Fibroblast of skin of left quadriceps (primary cell): ENCODE measurements around the gene TNFRSF18.

Source experiments
- DNase-seq, 2 experiments: peaks; one replicate each; pipeline ENCODE4 v3.0.0-alpha.2; 2013; ENCODE audit warnings: low read depth in 2 of 2

TNFRSF18 gene

DNA sequence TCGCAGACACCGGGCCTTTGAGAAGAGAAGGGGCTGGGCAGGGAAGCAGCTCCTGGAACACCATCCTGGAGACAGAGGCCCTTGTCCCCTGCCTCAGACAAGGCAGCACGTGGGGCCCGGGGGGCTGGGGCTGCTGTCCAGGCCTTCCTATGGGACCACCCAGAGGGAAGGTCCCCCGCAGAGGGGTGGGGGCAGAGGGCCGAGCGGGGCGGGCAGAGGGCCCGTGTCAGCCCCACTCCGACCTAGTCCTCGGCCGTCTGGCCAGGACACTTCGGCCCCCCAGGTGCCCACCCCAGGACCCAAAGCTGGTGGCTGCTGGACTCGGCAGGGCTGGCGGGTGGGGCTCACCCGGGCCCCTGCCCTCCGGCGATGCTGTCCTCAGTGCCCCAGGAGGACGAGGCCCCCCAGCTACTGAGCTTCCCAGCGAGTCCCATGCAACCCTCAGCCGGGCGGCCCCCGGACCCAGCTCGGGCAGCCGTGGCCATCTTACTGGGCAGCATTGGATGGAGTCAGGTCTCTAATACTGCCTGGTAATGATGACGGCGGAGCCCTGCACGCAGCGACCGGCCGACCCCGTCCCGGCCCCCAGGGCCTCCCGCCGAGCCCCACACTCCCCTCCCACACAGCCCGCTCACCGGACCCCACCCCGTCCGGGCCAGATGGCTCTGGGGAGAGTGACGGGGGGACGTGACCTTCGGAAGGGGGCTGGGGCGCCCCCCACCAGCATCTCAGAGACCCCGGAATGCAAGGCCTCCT lies 39.6 kb downstream of the TNFRSF18 start:
- DNase-seq: no peak

DNA sequence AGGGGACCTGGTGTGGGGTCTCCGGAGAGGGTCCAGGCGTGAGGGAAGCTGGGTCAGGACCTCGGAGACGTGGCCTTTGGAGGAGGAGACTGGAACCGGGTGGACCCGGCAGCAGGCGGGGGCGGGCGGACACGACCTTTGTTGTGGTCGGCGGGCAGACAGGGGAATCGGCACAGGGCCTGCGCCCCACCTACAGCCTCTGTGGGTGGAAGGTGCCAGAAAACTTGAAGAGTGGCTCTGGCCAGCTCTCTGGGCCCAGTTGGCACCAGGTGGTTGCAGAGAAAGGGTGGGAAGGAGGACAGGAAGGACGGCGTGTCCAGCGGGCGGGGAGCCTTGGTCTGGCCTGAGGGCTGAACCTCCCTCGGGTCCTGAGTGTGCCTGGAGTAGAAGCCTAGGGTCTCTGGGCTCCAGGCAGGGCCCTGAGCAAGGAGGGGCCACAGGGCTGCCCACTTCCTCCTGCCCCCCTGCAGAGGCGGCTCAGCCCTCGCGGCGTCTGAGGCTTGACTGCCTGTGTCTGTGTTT lies 40.4 kb downstream of the TNFRSF18 start:
- no peak for DNase-seq

DNA sequence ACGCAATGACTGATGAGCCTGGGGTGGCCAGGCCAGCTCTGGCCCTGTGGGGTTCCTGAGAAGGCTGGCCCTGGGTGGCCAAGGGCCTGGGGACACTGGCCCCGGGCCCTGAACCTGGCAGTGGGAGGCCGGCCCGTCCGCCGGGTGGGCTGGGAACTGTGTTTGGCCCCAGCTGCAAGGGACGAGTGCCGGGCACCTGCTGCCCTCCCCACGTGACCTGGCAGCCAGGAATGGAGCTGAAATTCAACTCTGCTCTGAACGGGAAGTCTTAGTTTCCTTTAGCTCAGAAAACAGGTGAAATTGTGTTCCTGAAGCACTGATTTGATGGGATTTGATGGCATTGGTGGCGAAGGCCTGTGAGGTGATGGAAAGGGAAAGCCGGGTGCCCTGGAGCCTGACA lies 40.9 kb downstream of the TNFRSF18 start:
- DNase-seq: no peak

DNA sequence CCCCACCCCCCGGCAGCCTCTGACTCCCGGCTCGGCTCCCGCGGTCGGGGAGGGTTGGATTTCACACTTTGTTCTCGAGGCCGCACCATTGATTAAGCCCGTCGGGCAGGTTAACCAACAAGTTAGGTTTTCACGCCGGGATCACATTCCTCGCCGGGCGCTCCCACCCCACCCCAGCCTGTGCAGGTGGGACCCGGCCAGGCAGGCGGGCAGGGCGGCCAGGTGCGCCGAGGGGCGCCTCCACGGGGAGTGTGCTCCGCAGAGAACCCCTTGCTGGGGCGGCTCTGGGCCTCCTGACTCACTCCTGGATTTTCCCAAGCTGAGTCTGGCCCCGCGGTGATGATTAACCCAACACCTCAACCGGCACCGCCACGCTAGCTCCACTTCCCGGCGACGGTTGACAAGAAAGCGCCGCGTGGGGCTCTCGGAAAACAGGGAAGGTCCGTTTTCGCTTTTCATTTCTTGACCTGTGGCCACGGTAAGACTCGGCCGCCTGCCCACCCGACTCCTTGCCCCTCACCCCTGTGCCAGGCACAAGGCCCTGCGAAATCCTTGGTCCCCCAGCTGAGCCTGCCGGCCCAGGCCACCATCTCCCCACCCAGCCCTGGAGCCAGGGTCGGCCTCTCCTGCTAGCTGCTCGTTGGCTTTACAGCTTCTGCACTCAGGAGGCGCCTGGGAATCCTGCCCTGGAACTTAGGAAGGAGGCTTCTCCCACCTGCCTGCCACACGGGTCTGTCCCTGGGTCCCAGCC lies 41.5 kb downstream of the TNFRSF18 start:
- no peak for DNase-seq

DNA sequence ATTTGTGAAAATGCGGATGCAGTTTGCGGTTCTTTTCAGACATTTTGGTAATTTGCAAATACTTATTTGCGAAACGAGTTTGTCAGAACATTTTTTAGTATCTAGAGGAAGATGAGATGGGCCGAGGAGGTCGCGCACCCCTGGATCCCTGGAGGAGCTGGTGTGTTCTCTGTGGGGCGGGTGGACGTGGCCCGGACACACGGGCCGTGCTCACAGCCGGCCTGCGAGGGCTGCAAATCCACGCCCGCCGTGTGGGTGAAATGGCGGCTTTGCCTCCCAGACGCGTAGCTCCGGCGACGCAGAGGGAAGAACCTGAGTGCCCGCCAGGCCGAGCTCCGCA lies 42.1 kb downstream of the TNFRSF18 start:
- DNase-seq: no peak

DNA sequence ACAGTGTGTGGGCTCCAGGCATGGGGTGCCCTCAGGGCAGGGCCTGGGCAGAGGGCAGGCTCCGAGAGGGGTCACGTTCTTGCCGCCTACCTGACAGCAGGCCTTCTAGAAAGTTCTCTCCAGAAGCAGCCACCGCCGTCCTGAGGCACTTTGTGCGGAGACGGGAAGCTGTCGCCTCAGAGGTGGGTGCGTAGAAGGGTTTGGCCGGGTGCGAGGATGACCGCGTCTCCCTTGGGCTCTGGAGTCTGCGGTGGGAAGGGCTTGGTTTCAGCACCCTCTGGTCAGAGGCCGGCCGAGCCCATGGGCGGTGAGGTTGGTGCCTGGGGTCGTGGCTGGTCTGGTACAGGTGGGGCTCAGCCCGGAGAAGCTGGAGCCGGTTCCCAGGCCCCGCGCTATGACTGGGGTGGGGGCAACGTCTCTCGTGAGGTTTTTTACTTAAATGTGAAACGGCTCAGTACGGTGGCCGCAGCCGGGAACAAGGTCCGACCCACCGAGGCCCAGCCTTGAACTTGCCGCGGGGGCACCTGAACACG lies 42.8 kb downstream of the TNFRSF18 start:
- no peak for DNase-seq

DNA sequence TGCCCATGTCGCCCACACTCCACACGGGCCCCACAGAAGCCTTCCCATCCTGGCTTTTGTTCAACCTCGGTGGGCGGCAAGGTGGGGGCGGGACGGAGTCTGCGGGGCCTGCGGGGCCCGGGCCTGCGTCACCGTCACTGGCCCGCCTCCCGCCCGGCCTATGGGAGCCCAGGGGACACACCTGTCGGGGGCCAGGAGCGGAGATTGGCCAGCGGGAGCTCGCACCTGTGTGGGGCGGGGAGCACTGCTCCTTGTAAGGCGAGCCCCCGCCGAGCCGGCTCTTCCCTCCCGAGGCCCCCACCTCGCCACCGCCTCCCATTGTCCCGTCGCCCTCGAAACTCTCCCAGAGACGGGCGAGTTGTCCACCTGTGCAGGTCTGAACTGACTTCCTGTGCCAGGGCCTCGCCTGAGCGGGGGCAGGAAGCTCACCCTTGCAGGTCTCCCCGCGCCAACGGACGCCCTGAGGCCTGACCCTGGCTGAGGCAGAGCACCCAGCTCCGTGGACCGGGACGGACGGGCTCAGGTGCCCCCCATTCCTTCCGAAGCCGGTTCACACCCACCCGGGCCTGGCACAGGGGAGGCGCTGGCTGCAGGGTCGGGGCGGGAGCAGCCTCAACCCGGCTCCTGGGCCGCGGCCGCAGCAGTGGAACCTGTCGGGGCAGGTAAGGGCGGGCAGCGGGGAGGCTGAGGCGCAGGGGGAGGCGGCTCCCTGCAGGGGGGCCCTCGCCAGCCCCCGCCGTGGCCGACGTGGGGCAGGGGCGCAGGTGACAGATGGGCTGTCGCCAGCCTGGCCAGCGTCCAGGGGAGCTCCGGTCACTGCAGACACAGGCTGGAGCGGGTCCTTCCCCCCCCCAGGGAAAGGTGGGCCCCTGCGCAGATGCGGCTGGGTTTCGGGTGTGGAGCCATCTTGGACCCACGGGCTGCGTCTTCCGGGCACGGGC lies 43.5 kb downstream of the TNFRSF18 start:
- DNase-seq: no peak

DNA sequence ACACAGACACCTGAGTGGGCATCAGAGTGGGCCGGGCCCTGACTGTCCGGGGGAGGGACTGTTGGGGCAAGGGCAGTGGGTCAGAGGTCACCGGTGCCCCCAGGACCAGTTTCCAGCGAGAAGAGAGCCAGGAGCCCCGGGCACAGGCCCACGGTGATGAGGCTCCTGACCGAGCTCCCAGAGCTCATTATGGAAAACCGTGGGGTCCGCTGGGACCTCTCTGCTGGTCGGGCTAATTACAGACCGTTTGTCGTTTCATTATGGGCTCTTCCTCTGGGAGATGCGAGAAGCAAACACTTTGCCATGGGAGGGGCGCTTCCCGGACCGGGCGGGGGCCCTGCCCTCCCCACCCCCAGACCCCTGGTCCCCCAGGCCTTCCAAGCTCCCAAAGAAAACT lies 44.7 kb downstream of the TNFRSF18 start:
- no peak for DNase-seq

DNA sequence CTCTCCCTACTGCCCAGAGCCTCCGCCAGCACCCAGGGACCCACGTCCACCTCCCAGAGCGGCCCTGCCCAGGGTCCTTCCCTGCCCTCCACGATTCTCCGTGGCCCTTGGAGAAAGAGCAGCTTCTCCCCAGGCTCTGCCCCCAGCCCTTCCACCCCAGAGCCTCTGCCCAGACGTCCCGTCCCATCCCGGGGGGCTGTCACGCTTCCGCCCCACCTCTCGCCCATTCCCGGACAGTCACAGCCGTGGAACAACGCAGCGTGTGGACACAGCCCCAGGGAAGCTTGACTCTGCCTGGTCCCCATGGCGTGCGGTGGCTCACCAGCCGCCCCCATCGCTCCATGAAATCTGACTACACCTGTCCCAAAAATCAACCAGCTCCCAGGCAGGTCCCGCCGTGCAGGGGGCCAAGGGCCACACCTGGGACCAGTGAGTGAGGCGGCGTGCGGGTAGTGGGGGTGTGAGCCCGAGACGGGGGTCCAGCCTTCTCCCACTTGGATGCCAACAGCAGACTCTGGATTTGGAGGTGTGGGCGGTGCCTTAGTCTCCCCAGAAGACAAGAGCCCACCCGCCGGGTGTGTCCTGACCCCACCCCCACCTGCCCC lies 45.2 kb downstream of the TNFRSF18 start:
- DNase-seq: no peak

DNA sequence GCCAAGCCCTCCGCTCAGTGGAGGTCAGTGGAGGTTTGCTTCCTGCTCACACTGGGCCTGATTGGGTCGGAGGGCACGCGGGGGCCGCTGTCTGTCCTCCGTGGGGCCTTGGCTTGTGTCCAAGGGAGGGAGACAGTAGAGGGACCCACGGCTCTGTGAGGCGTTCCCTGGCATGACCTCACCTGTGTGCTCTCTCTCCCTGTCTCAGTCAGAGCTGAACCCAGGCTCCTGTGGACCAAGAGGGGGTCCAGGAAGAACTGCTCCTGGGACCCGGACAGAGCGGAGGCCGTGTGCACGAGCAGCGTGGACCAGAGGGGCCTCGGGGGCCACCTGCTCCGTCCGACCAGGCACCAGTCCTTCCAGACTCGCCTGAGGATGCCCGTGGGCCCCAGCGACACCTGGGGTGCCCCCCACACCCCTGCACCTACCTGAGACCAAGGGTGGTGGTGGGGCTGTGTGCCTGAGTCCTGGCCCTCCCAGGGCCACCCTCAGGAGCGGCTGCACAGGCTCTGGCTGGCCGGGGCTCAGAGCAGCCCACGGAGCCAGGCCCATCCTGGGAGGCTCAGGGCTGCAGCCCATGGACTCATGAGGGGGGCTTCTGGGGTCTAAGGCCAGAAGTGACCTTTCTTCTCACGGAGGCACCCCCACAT lies 46.0 kb downstream of the TNFRSF18 start:
- no peak for DNase-seq

DNA sequence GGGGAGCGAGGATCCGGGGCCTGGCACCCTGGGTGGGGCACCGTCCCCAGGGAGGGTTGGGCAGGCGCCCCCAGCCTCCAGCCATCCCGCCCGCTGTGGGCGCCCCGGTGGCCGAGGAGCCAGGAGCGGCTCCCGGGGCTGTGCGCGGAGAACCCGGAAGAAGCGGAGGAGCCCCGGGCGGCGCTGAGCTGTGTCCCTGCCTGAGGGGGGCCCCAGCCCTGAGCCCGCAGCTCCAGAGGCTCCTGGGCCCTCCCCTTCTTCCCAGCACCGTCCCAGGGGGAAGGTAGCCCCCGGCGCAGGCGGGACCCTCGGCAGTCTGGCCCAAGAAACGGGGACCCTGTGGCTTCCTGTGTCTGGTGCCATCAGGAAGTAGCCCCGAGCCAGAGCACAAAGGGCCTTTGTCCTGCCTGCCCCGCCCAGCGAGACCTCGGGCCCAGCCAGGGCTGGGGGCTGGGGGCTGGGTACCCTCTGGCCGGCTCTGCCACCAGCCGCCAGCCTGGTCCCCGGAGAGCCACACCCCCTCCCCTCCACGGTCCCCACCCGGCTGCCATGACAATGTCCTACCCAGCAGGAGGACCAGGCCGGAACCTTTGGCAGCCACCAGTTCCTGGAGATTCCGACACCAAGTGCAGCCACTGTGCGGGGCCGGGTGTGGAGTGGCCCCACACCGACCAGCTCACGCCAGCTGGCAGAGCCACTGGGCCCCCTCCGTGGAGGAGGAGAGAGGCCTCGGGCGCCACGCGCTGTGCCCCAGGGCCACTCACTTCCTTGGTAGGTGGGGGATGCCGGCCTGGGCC lies 48.3 kb downstream of the TNFRSF18 start:
- DNase-seq: no peak

DNA sequence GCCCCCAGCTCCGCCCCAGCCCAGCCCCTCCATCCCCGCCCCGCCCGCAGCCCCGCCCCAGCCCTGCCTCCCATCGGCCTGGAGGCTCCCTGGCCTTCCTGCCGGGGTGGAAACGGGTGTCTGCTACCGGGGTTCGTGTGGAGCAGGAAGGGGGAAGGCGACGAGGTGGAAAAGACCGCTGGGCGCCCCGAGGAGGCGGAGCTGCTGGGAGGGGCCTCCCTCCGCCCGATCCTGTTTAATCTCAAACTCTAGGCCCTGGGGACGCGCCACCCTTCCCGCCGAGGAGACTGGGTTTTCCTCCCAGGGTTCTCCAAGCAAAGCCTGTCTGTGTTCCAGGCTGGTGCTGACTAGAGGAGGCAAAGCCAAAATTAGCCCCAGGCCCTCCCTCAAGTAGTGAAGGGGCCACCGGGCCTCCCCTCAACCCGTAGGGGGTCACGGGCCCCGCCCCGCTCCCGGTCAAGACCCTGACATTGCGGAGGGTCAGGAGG lies 48.9 kb downstream of the TNFRSF18 start:
- peak; percentile 71 to 78 for DNase-seq

DNA sequence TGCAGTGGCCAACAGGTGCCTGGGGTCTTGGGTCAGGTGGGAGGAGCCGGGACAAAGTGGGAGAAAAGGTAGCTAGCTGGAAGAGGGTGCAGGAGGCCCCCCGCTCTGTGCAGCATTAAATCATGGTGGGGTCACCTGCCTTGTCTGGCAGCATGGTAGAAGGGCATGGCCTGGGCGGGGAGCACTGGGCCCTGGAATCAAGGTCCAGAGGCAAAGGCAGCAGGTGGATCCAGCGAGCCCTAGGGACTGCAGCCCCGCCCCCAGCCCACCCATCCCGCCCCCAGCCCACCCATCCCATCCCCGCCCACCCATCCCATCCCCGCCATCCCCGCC lies 49.4 kb downstream of the TNFRSF18 start:
- no peak for DNase-seq

DNA sequence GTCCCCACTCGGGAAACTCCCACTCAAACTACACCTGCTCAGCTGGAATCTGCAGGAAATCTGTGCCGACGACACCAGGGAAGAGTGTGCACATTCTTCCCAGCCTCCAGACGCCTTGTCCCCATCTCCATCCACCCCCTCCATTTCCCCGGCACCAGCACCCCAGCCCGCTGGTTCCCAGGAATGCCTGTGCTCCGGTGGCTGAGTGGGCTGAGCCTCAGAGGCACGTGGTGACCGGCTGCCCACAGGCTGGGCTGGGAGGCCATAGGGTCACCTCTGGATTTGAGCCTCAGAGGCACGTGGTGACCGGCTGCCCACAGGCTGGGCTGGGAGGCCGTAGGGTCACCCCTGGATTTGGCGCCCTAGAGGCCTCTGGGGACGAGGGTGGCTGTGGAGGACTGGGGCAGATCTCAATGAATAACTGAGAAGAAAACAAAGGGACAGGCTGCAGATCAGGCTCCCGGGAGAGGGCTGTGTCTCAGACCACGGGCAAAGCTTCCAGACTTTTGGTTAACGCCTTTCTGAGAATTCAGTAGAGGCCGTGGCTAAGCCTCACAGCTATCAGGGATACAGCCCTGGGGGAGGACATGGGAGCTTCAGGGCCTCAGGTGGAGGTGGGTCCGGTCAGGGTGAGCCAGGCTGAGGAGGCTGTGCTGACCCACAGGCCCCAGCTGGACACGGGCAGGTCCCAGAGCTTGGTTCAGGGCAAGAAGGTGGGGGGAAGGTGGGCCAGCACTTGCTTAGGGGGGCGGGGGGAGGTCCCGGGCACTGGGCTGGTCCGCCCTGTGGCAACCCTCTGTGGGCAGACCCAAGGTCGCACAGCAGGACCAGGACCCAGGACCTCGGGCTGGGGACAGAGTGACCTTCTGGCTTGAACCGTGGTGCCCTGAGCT lies 50.0 kb downstream of the TNFRSF18 start:
- no peak for DNase-seq

DNA sequence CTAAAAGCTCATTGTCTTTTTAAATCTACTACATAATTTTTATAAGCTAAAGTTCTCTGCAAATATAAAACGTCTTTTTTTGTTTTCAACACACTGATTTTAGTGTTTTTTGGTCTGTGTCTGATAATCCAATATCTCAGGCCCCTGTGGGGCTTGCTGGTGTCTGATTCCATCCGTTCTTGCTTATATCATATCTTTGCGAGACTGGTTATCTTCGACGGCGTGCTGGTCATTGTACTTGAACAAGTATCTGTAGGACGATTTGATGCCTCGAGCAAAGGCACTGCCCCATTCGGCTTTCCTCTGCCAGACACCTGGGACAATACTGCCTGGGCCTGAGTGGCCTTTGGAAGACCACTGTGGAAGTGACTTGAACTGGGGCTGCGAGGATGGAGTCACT lies 51.1 kb downstream of the TNFRSF18 start:
- no peak for DNase-seq

DNA sequence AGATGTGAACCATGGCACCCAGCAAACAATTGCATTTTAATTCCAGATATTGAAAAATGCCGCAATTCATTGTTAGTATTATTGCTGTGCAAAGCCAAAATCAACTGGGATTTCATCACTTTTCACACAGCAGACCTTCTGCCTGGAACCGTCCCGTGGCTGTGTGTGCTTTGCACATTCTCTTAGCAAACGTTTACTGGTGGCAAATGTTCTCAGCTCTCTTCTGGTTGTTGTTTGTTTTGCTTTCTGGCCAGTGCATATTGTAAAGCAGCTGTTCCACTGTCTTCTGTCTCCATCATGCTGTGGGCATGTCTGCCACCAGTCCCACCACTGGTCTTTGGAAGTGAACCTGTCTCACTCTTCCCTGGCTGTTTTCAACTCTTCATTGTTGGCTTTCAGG lies 52.5 kb downstream of the TNFRSF18 start:
- DNase-seq: no peak
